B cell (primary cell): Measurements from ENCODE around the gene SLC16A7. TPM values are rescaled to one million over a fixed set of nuclear protein-coding genes. Genes with fewer than 3 reads are reported as not detected.

Experiments
- ATAC-seq: fragments of 200-7000 bp; cut with Tn5 transposase; one replicate; pipeline ENCODE4 v1.10.0; 2021; ENCODE audit warnings: low read depth, mild to moderate bottlenecking, moderate number of reproducible peaks, moderate library complexity
- CTCF ChIA-PET: fragments of 350-600 bp; sonication (Branson Sonifier 250); formaldehyde crosslinking; loops from one replicate; lab custom pipeline; 2021; ENCODE audit warnings: antibody characterized with exemption, inconsistent platforms; lab: Charles Lee
- POLR2A ChIA-PET: fragments of 350-600 bp; sonication (Branson Sonifier 250); formaldehyde crosslinking; loops from one replicate; lab custom pipeline; 2021; ENCODE audit warnings: antibody characterized with exemption; lab: Charles Lee
- DNase-seq: peaks from one replicate; pipeline ENCODE4 v3.0.0; 2013
- H2AFZ ChIP-seq: 2 replicates; pipeline ENCODE4 v1.6.1; 2012; ENCODE audit warnings: mild to moderate bottlenecking, low read depth, low read length; ENCODE audit not compliant: insufficient read depth, poor library complexity, severe bottlenecking
- H3K27ac ChIP-seq, 2 donors: 1 replicate in 1 of 2; 2 replicates in 1 of 2; pipeline ENCODE4 v1.5.1; 2012 to 2013; ENCODE audit warnings: low read length in 2 of 2, mild to moderate bottlenecking in 2 of 2, moderate library complexity in 1 of 2
- H3K27me3 ChIP-seq, 4 experiments: fragments of 200-600 bp in 1 of 4; sonication (generic) in 1 of 4; replicated peaks in 1 of 4; 1 replicate in 2 of 4; 2 replicates in 2 of 4; pipeline versions ENCODE4 v1.6.1 to v1.7.0; 2013 to 2016; ENCODE audit warnings: low read length in 3 of 4, mild to moderate bottlenecking in 2 of 4, mixed read lengths in 1 of 4, moderate library complexity in 1 of 4; ENCODE audit not compliant: insufficient read depth in 4 of 4, control insufficient read depth in 3 of 4; ENCODE audit errors: control extremely low read depth in 1 of 4
- H3K36me3 ChIP-seq, 2 experiments: replicated peaks in 1 of 2; 1 replicate in 1 of 2; 2 replicates in 1 of 2; pipeline versions ENCODE4 v1.6.1 to v1.7.1; 2013; ENCODE audit warnings: low read length in 1 of 2; ENCODE audit not compliant: insufficient read depth in 2 of 2, control insufficient read depth in 1 of 2; ENCODE audit errors: control extremely low read depth in 1 of 2, extremely low read depth in 1 of 2
- H3K4me1 ChIP-seq, 2 donors: fragments of 200-600 bp in 1 of 2; sonication (generic) in 1 of 2; 1 replicate in 1 of 2; 2 replicates in 1 of 2; pipeline versions ENCODE4 v1.5.1 to v1.6.1; 2013 to 2017; ENCODE audit warnings: low read length in 2 of 2; ENCODE audit not compliant: control insufficient read depth in 2 of 2, insufficient read depth in 2 of 2
- H3K4me2 ChIP-seq: replicated peaks from 2 replicates; pipeline ENCODE3; 2012; ENCODE audit warnings: mild to moderate bottlenecking, low read depth, low read length; ENCODE audit not compliant: poor library complexity, severe bottlenecking
- H3K4me3 ChIP-seq, 5 experiments: fragments of 200-600 bp in 1 of 5; sonication (generic) in 1 of 5; 1 replicate in 3 of 5; 2 replicates in 2 of 5; pipeline versions ENCODE4 v1.5.1 to v1.7.0; 2011 to 2016; ENCODE audit warnings: low read length in 4 of 5, mild to moderate bottlenecking in 4 of 5, low read depth in 2 of 5, control low read depth in 1 of 5, moderate library complexity in 1 of 5; ENCODE audit not compliant: insufficient read depth in 1 of 5; ENCODE audit errors: control extremely low read depth in 1 of 5, extremely low read depth in 1 of 5
- H3K79me2 ChIP-seq: fragments of 200-600 bp; sonication (generic); one replicate; pipeline ENCODE4 v1.6.0; 2016; ENCODE audit warnings: low read length; ENCODE audit not compliant: control insufficient read depth, insufficient read depth
- H3K9ac ChIP-seq: fragments of 200-600 bp; sonication (generic); 2 replicates; pipeline ENCODE4 v1.6.1; 2017; ENCODE audit warnings: mild to moderate bottlenecking, low read length, moderate library complexity
- H3K9me3 ChIP-seq, 3 donors: one replicate each; pipeline versions ENCODE4 v1.6.1 to v1.7.1; 2013; ENCODE audit warnings: low read length in 2 of 3; ENCODE audit not compliant: control insufficient read depth in 2 of 3, insufficient read depth in 1 of 3; ENCODE audit errors: control extremely low read depth in 1 of 3
- H4K20me1 ChIP-seq: 2 replicates; pipeline ENCODE4 v1.6.0; 2012; ENCODE audit warnings: mild to moderate bottlenecking, low read length; ENCODE audit not compliant: insufficient read depth, control insufficient read depth, poor library complexity, severe bottlenecking
- H3K27ac Mint-ChIP-seq: one replicate; pipeline ENCODE4 v1.8.0; 2021; ENCODE audit warnings: mixed read lengths
- H3K27me3 Mint-ChIP-seq: one replicate; pipeline ENCODE4 v1.8.0; 2021; ENCODE audit warnings: mixed read lengths
- H3K4me1 Mint-ChIP-seq: one replicate; pipeline ENCODE4 v1.8.0; 2021; ENCODE audit warnings: mixed read lengths
- H3K4me3 Mint-ChIP-seq: one replicate; pipeline ENCODE4 v1.8.0; 2021; ENCODE audit warnings: mixed read lengths
- H3K9me3 Mint-ChIP-seq: one replicate; pipeline ENCODE4 v1.8.0; 2022; ENCODE audit warnings: mixed read lengths; ENCODE audit not compliant: insufficient read depth
- EZH2 ChIP-seq: IDR thresholded peaks from 2 replicates; pipeline ENCODE4 v1.6.1; 2012; ENCODE audit warnings: borderline replicate concordance, low read depth, mild to moderate bottlenecking, moderate library complexity, low read length; ENCODE audit not compliant: insufficient read depth, poor library complexity, severe bottlenecking
- WGBS: methylation state at CpG from one replicate; pipeline ENCODE4 v1.1.5; 2013; ENCODE audit warnings: missing lambda C conversion rate; ENCODE audit not compliant: insufficient coverage; 5-methylcytosine and 5-hydroxymethylcytosine counted together
- intact Hi-C: fragments of 100-400 bp; cut with micrococcal nuclease; formaldehyde crosslinking; loops from one replicate; pipeline ENCODE4 v1.10.0; 2022
- polyA plus RNA-seq: library from polyadenylated mRNA; depleted of rRNA; stranded (reverse); fragments of >200 nt; gene quantifications from 2 replicates; pipeline ENCODE4 v1.2.3, GENCODE V29; 2012
- total RNA-seq, 2 donors: library from RNA; stranded (reverse); fragments of 120-200 nt in 1 of 2; gene quantifications; 1 replicate in 1 of 2; 2 replicates in 1 of 2; pipeline versions ENCODE4 v1.2.3 to v1.2.4, GENCODE V29; 2013 to 2022
- TF ChIP-seq, protein P1 (sequence below): fragments of 200-600 bp; IDR thresholded peaks from one replicate; pipeline ENCODE4 v1.8.0; 2022; ENCODE audit warnings: antibody characterized with exemption, mild to moderate bottlenecking

Gene SLC16A7
- total and polyA plus RNA-seq, 2 donors (not counting 1 experiment from before 2014, with no cell fraction given): 11.6 to 32.7 TPM

DNA sequence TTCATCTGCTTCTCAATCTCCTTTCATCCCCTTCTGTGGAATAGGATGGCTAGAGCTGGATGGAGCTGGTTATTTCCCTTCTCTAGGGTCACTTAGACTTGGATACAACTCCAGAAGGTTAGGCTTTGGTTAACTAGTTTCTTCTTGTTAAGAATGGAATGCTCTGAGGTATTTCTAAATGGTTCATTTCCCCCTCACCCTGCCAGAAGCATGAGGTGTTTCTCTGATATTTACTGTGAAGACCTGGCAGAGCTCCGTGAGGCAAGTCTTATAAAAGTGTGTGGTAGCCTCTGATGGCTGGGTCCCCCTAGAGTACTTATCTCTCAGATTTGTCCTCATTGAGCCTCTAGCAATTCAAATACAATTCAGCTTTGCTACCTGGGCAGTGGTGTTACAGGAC is 207.9 kb downstream of the SLC16A7 start:
- H2AFZ ChIP-seq: no peak overlapping the region
- no CpG with 5 or more reads among the region's 1 CpG for WGBS
- H3K27ac ChIP-seq: no peak overlapping the region
- Mint-ChIP-seq H3K27ac (no peak overlapping the region), H3K27me3 (no peaks in the 10 kb centered on the region), H3K4me3 (peak overlapping the region; percentile 50), H3K9me3 (peaks cover under 1% of the 10 kb centered on the region), H3K4me1 (peaks cover 5% of the 10 kb centered on the region)
- no peak overlapping the region for H3K4me2 ChIP-seq
- H3K79me2 ChIP-seq: no peaks in the 10 kb centered on the region
- DNase-seq: no peak
- TF ChIP-seq, protein P1, sequence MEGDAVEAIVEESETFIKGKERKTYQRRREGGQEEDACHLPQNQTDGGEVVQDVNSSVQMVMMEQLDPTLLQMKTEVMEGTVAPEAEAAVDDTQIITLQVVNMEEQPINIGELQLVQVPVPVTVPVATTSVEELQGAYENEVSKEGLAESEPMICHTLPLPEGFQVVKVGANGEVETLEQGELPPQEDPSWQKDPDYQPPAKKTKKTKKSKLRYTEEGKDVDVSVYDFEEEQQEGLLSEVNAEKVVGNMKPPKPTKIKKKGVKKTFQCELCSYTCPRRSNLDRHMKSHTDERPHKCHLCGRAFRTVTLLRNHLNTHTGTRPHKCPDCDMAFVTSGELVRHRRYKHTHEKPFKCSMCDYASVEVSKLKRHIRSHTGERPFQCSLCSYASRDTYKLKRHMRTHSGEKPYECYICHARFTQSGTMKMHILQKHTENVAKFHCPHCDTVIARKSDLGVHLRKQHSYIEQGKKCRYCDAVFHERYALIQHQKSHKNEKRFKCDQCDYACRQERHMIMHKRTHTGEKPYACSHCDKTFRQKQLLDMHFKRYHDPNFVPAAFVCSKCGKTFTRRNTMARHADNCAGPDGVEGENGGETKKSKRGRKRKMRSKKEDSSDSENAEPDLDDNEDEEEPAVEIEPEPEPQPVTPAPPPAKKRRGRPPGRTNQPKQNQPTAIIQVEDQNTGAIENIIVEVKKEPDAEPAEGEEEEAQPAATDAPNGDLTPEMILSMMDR: no peak
- TF ChIP-seq EZH2: no peak
- no peak overlapping the region for H3K4me3 ChIP-seq
- intact Hi-C loops: no loop called here
- no peaks in the 10 kb centered on the region for H3K4me1 ChIP-seq
- ChIA-PET CTCF (interaction anchor here (0.6 kb wide), 1 partner anchor 1792 kb away, joined by 3 read pairs; no protein-coding TSS in a partner anchor), POLR2A (no interaction called here)
- H3K27me3 ChIP-seq: no peaks in the 10 kb centered on the region
- no peaks in the 10 kb centered on the region for H4K20me1 ChIP-seq
- ATAC-seq: no peak
- no peak overlapping the region for H3K9ac ChIP-seq
- no peaks in the 10 kb centered on the region for H3K36me3 ChIP-seq
- H3K9me3 ChIP-seq: peaks cover 0 to 6% (median 3%) of the 10 kb centered on the region in 3 donors

DNA sequence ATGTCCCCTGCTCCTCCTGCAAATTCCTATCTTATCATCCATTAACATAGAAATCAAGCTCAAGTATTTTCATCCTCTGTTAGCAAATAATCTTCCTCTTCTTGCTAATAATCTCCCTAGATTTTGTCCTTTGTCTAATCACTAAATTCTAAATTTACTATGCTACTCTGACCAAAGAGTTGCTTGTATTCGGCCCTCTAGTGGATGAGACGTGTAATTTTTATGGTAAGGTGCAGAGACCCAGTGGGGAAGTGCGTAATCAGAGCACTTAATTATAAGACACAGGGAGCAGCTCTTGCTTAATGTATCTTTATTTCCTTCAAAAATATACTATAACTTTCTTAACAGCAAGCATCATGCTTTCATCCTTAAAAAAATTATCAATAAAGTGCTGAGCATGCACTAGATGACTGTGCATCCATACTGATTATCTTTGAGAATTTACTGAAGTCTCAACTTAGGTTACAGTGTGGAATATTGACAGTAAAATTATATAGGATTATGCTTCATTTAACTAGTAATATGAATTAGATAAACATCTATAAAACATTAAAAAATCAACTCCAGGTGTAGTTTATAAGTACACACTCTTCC is 212.6 kb downstream of the SLC16A7 start:
- Mint-ChIP-seq H3K4me3 (no peak overlapping the region), H3K9me3 (no peaks in the 10 kb centered on the region), H3K27me3 (no peaks in the 10 kb centered on the region), H3K4me1 (peaks cover 5% of the 10 kb centered on the region), H3K27ac (no peak overlapping the region)
- peak; percentile 49 for DNase-seq
- H3K27ac ChIP-seq: no peak overlapping the region
- H2AFZ ChIP-seq: no peak overlapping the region
- H3K4me2 ChIP-seq: no peak overlapping the region
- ATAC-seq: peak; percentile 67
- H3K27me3 ChIP-seq: no peaks in the 10 kb centered on the region
- no peaks in the 10 kb centered on the region for H4K20me1 ChIP-seq
- no CpG with 5 or more reads among the region's 3 CpGs for WGBS
- no peaks in the 10 kb centered on the region for H3K4me1 ChIP-seq
- no peak overlapping the region for H3K9ac ChIP-seq
- no peak overlapping the region for H3K4me3 ChIP-seq
- no peaks in the 10 kb centered on the region for H3K9me3 ChIP-seq
- ChIA-PET CTCF (interaction anchor here (0.8 to 4.3 kb wide), 15 partner anchors 8 to 410 kb away, joined by 3 to 44 read pairs (median 4); no protein-coding TSS in a partner anchor), POLR2A (no interaction called here)
- no peaks in the 10 kb centered on the region for H3K36me3 ChIP-seq
- TF ChIP-seq EZH2: no peak
- TF ChIP-seq, protein P1: peak; percentile 94
- intact Hi-C loops: loop anchor here (1.0 kb wide), 3 partner anchors 211 to 405 kb away; no protein-coding TSS in a partner anchor
- H3K79me2 ChIP-seq: no peaks in the 10 kb centered on the region
